T-helper 1 cell treated with Interleukin-12 subunit alpha and Interleukin-12 subunit beta and Interleukin-4 antibody, amounts not matched to agents 30 ng/mL and 1 ng/mL, for 36 hours (primary cell): ENCODE results near the gene LMAN1L. TPM values are rescaled to one million over a fixed set of nuclear protein-coding genes. Genes with fewer than 3 reads are reported as not detected.

Source experiments
- intact Hi-C: fragments of 100-400 bp; cut with micrococcal nuclease; formaldehyde crosslinking; loops from one replicate; pipeline ENCODE4 v1.15.1; 2024
- total RNA-seq: library from RNA; stranded (reverse); gene quantifications from 2 replicates; pipeline ENCODE4 v1.2.3, GENCODE V29; 2022

The LMAN1L gene
- 3.7 and 3.8 TPM in 2 replicates for total RNA-seq

DNA sequence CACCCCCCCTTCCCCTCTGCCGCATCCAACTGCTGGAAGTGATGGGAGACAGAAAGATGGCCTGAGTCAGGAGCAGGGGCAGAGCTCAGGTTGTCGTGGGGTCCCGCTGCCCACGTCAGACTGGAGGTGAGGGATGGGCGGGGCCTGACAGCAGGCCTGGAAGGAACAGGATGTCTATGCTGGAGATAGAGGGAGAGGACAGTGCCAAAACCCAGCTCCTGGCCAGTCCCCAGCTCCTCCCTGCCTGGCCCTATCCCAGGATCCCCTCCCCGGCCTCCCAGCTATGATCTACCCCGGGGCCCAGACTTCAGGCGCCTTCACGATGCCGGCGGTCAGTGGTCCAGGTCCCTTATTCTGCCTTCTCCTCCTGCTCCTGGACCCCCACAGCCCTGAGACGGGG is at the start of gene LMAN1L:
LMAN1L (plus strand) TSS at position 303 of the 400 bp plus-strand sequence; CDS start at position 323, 20 bp downstream.
- intact Hi-C loops = no loop called here

DNA sequence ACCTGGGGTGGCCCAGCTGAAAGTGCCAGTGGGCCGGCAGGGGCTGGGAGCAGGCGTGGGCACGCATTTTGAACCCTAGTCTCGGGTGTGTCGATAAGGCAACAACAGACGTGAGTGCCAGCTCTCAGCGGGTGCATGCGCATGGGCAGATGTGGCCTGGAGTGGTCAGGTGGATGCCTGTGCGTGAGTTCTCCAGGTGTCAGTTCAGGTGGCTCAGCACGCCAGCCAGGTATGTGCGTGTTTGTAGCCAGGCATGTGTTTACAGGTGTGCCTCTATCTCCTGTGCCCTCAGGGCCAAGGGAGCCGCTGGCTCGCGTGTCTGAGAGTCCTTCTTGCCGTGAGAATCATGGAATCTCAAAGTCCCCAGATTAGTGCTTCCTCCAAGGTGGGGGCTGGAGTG is 49.2 kb upstream of the LMAN1L start:
- intact Hi-C loops = no loop called here

DNA sequence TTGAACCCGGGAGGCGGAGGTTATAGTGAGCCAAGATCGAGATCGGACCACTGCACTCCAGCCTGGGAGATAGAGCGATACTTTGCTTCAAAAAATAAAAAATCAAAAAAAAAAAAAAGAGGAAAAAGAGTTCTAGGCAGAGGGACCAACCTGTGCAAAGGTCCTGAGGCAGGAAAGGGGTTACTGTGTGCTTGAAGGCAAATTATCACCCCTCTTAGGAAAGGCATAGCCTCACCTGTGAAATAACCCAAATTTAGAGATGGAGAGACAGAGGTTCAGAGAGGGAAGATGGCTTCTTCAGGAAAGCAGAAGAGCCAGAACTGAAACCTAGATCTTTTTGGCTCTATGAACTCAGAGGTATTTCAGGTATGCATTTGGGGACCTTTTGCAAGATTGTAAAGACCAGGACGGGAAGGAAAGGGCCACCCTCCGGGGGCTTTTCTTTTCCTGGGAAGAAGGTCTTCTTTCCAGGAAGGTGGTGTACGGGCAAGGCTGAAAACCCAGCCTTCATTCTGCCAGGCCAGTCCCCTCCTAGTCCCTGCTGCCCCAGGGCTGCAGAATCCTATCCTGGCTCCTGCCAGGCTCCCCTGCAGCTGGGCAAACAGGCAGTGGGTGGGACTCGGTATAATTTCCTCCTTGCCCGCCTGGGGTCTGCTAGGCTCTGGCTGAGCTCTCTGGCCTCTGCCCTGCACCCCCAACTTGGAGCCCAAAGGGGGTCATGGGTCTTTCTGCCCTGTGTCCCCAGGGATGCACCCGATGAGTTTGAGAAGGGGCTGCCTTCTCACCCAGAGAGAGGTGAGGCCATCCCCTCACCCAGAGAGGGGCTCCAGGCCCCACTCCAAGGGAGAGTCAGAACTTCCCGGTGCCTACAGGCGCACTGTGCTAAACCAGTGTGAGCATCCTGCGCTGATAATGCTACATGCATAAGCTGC is 45.2 kb upstream of the LMAN1L start:
- intact Hi-C loops = loop anchor here (2.0 kb wide), 2 partner anchors 43 to 71 kb away; partner anchors contain the start of genes CYP1A1 and EDC3

DNA sequence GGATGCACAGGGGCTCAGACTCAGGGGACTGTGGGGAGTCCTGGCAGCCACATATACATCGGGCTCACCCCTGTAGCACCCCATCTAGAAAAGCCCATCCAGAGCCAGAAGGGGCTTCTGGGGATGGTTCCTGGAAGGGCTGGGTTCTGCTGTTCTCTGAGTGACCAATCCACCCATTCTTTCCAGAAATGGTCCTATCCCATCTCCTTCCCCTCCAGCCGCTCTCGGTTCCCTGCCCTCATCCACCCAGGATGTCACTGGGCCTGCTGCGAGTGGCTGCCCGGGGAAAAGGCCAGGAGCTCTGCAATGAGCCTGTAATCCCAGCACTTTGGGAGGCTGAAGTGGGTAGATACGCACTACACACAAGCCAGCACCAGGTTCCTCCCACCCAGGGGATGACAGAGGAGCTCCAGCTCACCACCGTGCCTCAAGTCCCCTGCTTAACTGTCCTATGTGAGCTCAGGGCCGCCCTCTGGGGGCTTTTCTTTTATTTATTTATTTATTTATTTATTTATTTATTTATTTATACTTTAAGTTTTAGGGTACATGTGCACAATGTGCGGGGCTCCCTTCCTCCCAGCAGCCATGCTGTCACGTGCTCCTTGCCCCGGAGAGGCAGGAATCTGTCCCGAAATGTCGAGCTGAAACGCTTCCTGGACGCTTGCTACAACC is 44.4 kb upstream of the LMAN1L start:
- intact Hi-C loops = loop anchor here (2.0 kb wide), 2 partner anchors 43 to 71 kb away; partner anchors contain the start of genes CYP1A1 and EDC3

DNA sequence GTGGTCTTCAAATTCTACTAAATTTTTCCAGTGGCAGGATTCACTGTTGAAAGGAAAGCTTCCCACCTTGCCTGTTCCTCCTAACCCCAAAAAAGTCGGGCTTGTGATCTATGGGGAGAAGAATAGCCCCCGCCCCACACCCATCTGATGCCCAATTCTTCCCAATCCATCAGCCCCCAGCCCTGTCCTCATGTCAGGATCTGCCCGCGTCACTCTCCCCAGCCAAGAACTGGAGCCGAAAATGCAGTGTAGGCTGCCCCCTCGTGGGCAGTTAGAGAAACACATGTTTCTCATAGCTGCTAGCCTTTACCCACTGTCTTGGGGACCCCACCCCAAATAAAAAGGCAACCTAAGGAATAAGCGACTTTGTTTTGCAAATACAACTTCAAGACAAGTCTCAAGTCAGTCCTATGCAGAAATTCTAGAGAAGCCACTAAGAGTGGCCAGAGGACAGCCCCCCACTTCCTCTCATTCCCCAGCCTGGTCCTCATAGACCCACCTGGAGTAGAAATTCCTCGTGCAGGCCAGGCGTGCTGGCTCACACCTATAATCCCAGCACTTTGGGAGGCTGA is 43.8 kb upstream of the LMAN1L start:
- intact Hi-C loops = loop anchor here (1.0 to 2.0 kb wide), 3 partner anchors 44 to 134 kb away; partner anchors contain the start of genes CYP1A1 and EDC3

DNA sequence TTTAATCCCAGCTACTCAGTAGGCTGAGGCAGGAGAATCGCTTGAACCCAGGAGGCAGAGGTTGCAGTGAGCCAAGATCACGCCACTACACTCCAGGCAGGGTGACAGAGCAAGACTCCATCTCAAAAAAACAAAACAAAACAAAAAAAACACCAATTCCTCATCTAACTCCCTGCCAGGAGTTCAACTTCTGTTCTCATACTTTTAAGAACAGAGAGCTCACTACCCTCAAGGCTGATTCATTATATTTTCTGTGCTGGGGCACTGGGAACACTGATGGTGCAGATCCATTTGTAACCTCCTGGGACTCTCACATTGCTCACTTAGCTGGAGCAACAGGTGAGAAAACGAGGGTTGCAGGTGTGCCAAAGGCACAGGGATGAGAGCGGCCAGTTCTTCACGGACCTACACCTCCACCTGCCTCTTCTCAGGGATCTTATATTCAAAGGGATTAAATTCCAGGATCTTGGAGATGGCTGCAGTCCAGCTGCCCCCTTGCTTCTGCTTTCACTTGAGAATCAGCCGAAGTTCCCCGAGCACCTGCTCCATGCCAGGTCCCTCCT is 43.1 kb upstream of the LMAN1L start:
- intact Hi-C loops = loop anchor here (1.0 to 2.0 kb wide), 3 partner anchors 45 to 134 kb away; partner anchors contain the start of genes CYP1A1 and EDC3

DNA sequence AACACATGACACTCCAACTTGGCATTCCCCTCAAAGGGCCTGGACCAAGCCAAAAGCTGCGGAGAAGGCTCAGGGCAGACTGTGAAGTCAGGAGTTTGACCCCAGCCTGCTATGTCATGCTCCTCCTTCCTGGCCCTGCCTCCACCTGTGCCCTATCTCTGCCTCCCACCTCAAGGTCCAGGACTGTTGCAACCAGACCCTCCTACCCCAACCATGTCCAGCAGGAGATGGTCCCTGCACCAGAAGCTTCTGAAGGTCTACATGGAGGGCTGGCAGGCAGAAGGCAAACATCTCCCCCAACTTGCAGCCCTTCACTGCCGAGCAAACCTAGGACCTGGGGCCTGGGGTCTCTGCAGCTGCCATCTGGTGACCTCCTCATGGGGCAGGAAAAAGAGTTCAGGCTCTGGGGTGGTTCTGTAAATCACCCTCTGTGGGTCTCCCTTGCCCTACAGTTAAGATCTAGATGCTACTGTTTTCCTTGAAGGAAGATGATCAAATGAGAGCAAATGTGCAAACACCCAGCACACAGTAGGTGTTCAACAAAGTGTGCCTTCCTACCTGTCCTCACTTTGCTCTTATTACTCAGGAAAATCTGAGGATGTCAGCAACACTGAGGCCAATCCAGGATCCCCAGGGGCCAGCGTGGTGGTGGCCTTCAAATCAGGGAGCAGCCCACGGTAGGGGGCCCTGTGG is 42.3 kb upstream of the LMAN1L start:
- intact Hi-C loops = no loop called here

DNA sequence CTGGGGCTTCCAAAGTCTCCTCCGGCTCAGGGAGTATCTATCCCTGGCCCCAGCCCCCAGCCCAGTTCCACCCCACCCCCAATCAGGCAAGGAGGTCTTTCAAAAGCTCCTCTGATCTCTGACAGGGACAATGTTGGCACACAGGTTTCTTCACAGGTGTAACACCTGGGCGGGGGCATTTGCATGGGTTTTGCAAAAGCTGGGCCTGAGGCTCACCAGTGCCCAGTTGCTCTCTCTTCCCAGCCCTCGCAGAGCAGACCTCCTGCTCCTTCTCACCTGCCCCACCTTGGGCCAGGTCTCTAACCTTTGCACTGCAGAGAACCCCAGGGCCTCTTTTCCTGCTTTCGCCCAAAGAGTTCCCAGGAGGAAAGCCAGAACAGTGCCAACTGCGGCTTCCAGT is 39.3 kb upstream of the LMAN1L start:
- intact Hi-C loops = no loop called here

DNA sequence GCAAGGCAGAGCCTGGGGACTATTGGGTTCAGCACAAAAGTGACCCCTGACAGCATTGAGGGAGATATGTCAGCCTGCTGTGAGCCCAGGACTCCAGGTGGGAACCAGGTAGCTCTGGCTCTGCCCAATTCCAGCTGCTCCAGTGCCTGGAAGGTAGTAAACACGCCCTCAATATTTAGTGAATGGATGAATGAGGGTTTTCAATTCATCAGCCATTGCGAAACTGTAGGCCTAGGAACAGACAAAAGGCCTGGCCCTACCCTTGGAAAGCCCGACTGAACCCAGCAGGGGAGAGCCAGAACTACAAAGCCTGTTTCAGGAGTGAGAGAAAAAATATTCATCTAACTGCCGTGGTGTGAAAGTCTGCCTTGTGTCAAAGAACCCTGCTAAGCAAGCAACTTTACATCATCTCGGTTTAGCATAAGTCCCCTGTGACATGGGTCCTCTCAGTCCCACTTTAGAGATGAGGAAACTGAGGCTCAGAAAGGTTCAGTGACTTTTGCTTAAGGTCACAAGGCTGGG is 38.8 kb upstream of the LMAN1L start:
- intact Hi-C loops = no loop called here

DNA sequence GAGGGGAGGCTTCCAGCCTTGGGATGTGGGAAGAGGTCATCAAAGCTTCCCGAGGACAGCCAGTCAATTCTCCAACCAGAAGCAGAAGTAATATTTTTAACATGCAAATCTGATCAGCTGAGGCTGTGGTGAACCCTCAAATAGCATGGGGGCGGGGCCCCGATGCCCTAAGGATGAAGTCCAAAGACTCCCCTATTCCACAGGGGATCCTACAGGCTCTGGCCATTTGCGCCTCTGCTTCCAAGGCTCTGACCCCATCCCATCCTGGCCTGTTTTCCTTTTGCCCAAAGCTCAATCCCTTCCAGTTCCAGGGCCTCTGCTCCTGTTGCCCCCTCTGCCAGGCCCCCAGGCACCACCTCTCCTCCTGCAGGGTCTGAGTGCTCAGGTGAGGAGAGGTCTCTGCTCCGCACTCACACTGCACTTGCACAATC is 37.5 kb upstream of the LMAN1L start:
- intact Hi-C loops = no loop called here

DNA sequence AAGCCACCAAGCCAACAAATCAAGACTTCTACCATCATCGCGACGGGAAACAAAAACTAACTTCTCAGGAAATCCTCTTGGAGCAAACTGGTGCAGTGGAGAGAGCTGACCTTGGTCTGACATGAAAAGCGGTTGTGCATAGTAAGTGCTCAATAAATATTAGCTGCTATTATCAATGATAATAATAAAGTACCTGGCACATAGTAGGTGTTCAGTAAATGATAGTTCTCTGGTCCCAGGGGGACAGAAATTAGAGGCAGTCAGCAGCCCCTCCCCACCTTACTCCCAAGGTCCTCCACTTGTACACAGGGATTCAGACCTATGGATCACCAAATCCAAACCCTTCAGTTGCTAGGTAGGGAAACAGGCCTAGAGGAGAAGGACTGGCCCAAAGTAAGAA is 36.7 kb upstream of the LMAN1L start:
- intact Hi-C loops = no loop called here

DNA sequence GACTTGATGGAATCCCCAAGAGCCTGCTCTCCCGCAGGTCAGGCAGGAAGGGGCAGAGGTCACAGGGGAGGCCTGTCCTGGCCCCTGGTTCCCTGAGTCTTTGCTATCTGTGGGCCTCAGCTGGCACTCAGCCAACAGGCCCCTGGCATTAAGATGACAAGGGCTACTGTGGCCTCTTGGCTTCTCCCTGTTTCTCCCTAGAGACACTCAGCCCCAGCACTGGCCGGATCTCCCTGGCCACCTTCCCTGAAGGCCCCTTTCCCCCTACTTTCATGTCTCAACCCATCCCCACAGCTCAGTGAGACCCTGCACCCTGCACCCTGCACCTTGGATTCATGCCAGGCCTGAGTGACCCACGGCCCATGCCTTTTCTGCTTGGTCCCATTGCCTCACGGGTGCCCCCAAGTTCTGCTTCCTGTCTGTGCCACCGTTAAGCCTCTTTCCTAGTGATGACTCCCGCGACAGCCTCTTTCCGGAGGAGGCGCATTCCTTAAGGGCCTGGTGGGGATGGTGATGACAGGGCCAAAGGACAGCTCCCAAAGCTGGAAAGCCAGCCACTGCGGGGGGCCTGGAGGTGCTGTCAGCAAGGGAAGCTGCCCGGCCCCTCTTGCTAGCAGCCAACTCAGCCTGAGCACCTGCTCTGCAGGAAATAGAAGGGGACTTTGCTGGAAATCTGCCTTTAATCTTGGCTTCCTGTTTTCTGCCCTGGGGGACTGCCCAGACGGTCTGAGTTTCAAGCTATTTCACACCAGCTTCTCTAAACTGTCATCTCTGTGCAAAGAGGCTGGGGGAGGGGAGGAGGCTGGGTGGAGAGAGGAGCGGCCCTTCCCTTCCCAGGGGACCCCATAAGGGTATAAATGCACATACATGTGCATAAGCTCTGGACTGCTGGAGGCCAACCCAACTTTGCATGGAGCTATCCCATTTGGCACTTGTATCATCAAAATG is 35.5 kb upstream of the LMAN1L start:
- intact Hi-C loops = no loop called here

DNA sequence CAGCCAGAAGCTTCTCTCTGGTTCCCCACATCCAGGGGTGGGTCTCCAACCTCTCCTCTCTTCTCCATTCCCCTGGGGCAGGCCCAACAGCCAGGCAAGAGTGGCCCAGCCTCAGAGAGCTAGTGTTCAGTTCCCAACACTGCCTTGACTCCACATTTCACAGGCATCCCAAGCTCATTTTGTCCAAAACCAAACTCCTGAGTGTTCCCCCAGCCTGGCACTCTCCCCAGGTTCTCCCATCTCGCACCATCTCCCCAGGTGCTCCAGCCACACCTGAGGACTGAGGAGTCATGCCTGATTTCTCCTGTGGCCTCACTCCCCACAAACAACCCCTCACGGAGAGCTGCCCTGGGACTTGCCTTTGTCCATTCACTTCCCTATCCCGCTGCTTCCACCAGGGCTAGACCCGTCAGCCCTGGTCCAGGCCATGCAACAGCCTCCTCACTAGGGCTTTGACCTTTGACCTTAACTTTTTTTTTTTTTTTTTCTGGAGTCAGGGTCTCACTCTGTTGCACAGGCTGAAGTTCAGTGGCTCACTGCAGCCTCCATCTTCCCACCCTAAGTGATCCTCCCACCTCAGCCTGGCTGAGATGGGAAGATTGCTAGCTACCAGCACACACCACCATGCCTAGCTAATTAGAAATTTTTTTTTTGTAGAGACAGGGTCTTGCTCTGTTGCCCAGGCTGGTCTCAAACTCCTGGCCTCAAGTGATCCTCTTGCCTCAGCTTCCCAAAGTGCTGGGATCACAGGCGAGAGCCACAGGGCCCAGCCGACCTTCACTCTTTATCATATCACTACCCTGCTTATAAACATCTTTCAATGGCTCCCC is 34.7 kb upstream of the LMAN1L start:
- intact Hi-C loops = no loop called here

DNA sequence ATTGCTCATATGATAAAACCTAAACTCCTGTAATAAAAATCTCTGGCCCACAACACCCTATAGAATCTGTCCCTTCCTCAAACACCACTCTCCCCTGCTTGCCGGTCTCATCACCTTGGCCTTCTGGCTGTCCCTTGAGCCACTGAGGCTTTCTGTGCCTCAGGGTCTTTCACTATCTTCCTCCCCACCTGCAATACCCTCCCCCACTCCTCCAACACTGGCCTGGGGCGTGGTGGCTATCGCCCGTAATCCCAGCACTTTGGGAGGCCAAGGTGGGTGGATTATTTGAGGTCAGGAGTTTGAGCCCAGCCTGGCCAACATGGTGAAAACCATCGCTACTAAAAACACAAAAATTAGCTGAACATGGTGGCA is 34.0 kb upstream of the LMAN1L start:
- intact Hi-C loops = no loop called here

DNA sequence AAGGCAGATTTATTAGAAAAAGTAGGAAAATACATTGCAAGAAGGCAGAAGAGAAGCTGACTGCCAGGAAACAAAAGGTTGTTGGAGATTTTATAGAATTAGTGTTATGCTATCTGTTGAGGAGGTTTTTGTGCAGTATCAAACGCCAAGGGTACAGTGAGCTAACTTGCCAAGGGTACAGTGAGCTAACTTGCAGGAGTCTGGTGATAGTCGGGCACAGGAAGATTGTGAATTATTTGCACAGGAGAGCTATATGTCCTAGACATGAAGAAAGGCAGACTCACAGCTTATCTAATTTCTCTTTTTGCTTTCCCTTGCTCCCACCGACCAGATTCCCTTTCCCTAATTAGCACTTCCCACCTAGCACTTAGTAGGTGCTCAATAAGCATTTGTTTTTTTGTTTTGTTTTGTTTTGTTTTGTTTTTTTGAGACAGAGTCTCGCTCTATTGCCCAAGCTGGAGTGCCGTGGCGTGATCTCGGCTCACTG is 33.4 kb upstream of the LMAN1L start:
- intact Hi-C loops = no loop called here

DNA sequence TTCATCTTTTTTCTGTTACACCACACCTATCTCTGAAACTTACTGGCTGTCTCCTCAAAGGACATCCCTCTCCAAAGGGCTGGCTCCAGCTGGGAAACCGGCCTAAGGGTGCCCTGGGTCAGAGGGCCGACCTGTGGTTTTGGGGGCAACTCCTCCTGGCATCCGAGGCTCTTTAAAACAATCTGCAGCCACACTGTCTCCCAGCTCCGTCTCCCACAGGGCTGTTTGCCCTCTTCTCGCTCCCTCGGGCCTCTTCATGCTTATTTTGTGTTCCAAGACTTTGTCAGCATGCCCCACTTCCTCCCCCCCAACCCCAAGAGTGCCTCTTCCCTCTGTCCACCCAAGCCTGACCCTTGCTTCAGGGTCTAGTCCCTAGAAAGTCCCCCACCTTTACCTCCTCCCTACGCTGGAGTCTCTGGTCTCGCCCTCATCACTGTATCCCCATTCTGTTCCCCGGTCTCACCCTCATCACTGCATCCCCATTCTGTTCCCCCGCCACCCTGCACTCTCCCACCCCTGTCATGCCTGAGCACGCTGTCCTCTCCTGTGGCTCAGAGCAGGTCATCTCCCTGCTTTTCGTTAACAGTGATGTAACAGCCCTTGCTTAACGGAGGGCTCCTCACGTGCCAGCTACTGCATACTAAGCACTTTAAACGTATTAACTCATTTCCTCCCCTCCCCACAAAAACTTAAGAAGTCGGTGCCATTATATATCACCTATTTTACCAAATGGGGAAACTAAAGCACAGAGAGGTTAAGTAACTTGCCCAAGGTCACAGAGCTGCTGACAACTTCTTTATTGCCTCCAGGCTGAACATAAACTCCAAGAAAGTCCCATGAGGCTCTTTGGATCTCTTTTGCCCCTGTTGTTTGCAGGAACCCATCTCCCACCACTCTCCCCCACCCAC is 31.9 kb upstream of the LMAN1L start:
- intact Hi-C loops = loop anchor here (1.0 to 10.0 kb wide), 7 partner anchors 8 to 844 kb away; partner anchors contain the start of genes COX5A, SEMA7A, SNUPN and UBL7
